HFFc6 (cell line): ENCODE results near the gene ZBP1. TPM values are rescaled to one million over a fixed set of nuclear protein-coding genes. Genes with fewer than 3 reads are reported as not detected.

Source experiments
- DNase-seq: peaks from one replicate; pipeline ENCODE4 v3.0.0-alpha.2; 2018
- H3K27ac Mint-ChIP-seq: 2 replicates; pipeline ENCODE4 v1.8.0; 2020; ENCODE audit warnings: mild to moderate bottlenecking, mixed read lengths
- H3K27me3 Mint-ChIP-seq: 2 replicates; pipeline ENCODE4 v1.8.0; 2021; ENCODE audit warnings: mild to moderate bottlenecking, moderate library complexity, mixed read lengths; ENCODE audit not compliant: insufficient read depth
- H3K36me3 Mint-ChIP-seq: 2 replicates; pipeline ENCODE4 v1.8.0; 2021; ENCODE audit warnings: low read depth, mixed read lengths
- H3K4me1 Mint-ChIP-seq: 2 replicates; pipeline ENCODE4 v1.8.0; 2020; ENCODE audit warnings: low read depth, mixed read lengths
- H3K4me3 Mint-ChIP-seq: 2 replicates; pipeline ENCODE4 v1.8.0; 2020; ENCODE audit warnings: mild to moderate bottlenecking, moderate library complexity, mixed read lengths
- H3K9me3 Mint-ChIP-seq: 2 replicates; pipeline ENCODE4 v1.8.0; 2020; ENCODE audit warnings: mild to moderate bottlenecking, mixed read lengths
- total RNA-seq, 6 experiments: library from RNA; stranded (reverse); fragmentation: NEBNext Ultra II Directional; extraction: Animal tissue kit (Norgen Biotek cat#: 25700); gene quantifications; 2 replicates in 1 of 6; 3 replicates in 5 of 6; pipeline ENCODE4 v1.2.3, GENCODE V29; 2021
- TF ChIP-seq, protein P1 (sequence below): fragments of 200-600 bp; sonication (generic); IDR thresholded peaks from 2 replicates; pipeline ENCODE4 v1.5.0; 2021; ENCODE audit warnings: antibody characterized with exemption, mild to moderate bottlenecking

ZBP1 gene
- total RNA-seq, 6 experiments from 2014 or later, result not detected

- Mint-ChIP-seq H3K9me3 (peaks cover 3% of the 10 kb centered on the region; the same call in 1 of the 2 replicates), H3K4me3 (no peak overlapping the region), H3K36me3 (no peaks in the 10 kb centered on the region), H3K27ac (no peak overlapping the region), H3K4me1 (peaks cover 7% of the 10 kb centered on the region; the same call in 1 of the 2 replicates), H3K27me3 (peaks cover 52% of the 10 kb centered on the region)
- DNase-seq, result no peak
- TF ChIP-seq, protein P1, sequence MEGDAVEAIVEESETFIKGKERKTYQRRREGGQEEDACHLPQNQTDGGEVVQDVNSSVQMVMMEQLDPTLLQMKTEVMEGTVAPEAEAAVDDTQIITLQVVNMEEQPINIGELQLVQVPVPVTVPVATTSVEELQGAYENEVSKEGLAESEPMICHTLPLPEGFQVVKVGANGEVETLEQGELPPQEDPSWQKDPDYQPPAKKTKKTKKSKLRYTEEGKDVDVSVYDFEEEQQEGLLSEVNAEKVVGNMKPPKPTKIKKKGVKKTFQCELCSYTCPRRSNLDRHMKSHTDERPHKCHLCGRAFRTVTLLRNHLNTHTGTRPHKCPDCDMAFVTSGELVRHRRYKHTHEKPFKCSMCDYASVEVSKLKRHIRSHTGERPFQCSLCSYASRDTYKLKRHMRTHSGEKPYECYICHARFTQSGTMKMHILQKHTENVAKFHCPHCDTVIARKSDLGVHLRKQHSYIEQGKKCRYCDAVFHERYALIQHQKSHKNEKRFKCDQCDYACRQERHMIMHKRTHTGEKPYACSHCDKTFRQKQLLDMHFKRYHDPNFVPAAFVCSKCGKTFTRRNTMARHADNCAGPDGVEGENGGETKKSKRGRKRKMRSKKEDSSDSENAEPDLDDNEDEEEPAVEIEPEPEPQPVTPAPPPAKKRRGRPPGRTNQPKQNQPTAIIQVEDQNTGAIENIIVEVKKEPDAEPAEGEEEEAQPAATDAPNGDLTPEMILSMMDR, result no peak
Observed at GRCh38 chr20:57587278-57587988, 32.8 kb downstream of the ZBP1 start.

DNA sequence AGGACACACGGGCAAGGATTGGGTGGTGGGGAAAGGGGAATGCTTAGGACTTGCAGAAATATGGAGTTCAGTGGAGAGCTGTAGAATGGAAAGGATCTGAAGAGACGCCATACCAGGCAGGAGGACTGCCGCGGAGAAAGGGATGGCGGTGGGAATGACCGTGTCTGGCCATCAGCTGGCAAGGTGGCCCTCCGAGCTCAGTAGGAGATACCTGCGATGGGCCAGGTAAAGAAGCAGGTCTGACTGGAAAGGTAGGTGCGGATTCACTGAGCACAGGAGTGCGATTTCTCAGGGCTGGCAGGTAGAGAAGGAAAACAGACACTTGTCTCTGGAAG, 33.3 kb downstream of the ZBP1 start:
- H3K27ac Mint-ChIP-seq, result no peak overlapping the region
- TF ChIP-seq, protein P1, result no peak
- H3K36me3 Mint-ChIP-seq, result no peaks in the 10 kb centered on the region
- no peak overlapping the region for H3K4me3 Mint-ChIP-seq
- peaks cover 55% of the 10 kb centered on the region for H3K27me3 Mint-ChIP-seq
- peaks cover 11% of the 10 kb centered on the region; the same call in 1 of the 2 replicates for H3K4me1 Mint-ChIP-seq
- no peak for DNase-seq
- H3K9me3 Mint-ChIP-seq, result peaks cover 3% of the 10 kb centered on the region; the same call in 1 of the 2 replicates

DNA sequence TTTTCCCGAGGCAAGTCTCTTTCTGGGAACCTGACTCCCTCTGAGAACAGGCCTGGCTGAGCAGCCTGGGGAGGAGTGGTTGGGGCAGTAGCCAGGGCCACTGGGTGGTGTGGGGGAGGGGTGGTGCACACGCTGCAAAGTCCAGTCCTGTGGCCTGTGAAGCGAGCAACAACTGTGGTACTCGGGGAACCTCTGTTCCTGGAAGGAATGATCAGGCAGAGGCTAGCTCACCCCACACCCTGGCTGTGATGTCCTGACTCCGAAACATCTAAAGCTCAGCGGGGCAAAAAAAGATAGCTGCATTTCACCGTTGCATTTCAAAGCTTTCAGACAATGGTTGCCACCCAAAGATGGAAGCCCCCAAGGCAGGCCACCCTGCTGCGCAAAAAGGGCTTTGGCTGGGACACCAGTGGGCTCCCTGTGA, 33.8 kb downstream of the ZBP1 start:
- DNase-seq, result no peak
- Mint-ChIP-seq H3K4me1 (peaks cover 11% of the 10 kb centered on the region; the same call in 1 of the 2 replicates), H3K9me3 (peaks cover 3% of the 10 kb centered on the region; the same call in 1 of the 2 replicates), H3K27ac (no peak overlapping the region), H3K27me3 (peaks cover 57% of the 10 kb centered on the region), H3K36me3 (no peaks in the 10 kb centered on the region), H3K4me3 (no peak overlapping the region)
- TF ChIP-seq, protein P1, result no peak

- Mint-ChIP-seq H3K27me3 (peaks cover 60% of the 10 kb centered on the region), H3K9me3 (peaks cover 3% of the 10 kb centered on the region; the same call in 1 of the 2 replicates), H3K4me3 (no peak overlapping the region), H3K27ac (no peak overlapping the region), H3K36me3 (no peaks in the 10 kb centered on the region), H3K4me1 (peaks cover 11% of the 10 kb centered on the region; the same call in 1 of the 2 replicates)
- TF ChIP-seq, protein P1, result no peak
- no peak for DNase-seq
Observed at GRCh38 chr20:57585466-57586213, 34.6 kb downstream of the ZBP1 start.

DNA sequence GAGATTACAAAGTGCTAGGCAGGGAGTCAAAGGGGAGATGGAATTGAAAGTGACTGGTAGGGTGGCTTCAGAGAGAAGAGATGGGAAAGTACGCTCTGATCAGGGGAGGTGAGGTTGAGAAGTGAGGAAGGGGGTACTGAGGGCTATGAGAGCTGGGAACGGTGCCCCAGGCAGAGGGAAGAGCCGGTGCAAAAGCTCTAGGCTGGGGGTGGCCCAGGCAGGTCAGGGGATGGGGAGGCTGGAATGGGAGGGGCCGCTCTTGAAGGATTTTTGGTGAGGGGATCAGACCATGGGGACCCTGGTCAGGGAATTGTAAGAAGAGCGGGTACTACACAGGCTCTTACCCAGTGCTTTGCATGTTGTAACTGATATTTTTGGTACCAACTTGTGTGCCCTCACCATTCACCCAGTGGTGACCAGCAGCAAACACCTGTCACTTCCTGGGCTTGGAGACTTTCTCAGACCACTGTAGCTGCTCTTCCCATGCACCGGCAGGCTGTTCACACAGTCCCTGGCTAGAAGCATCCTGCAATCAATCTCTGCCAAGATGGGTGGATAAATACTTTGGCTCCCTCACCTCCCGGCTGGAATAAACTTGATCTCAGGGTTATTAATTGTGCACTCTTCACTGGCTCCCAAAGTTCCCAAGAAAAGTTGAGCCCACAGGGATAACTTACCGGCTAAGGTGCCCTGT, 35.3 kb downstream of the ZBP1 start:
- Mint-ChIP-seq H3K4me1 (peaks cover 11% of the 10 kb centered on the region; the same call in 1 of the 2 replicates), H3K4me3 (no peak overlapping the region), H3K27ac (no peak overlapping the region), H3K9me3 (peaks cover 3% of the 10 kb centered on the region; the same call in 1 of the 2 replicates), H3K36me3 (no peaks in the 10 kb centered on the region), H3K27me3 (peaks cover 61% of the 10 kb centered on the region)
- TF ChIP-seq, protein P1, result no peak
- DNase-seq, result no peak
